Sigmoid colon (tissue), 4 donors: ENCODE results near the gene ARL4C.

Experiments used
- POLR2A ChIP-seq, 2 donors: fragments of 450-650 bp; IDR thresholded peaks; one replicate each; pipeline ENCODE4 v1.6.1; 2016; ENCODE audit warnings: antibody characterized with exemption in 2 of 2, mild to moderate bottlenecking in 2 of 2, moderate library complexity in 2 of 2
- POLR2AphosphoS5 ChIP-seq, 4 donors: sonication (generic); formaldehyde crosslinking; IDR thresholded peaks; one replicate each; pipeline ENCODE4 v1.6.1; 2017; ENCODE audit warnings: antibody characterized with exemption in 4 of 4
- TF ChIP-seq, protein P1 (sequence below), 4 experiments: fragments of 450-650 bp in 3 of 4; fragments of 200-600 bp in 1 of 4; IDR thresholded peaks; one replicate each; pipeline ENCODE4 v1.5.1; 2016 to 2019; ENCODE audit warnings: antibody characterized with exemption in 4 of 4, mild to moderate bottlenecking in 3 of 4, moderate library complexity in 2 of 4

- TF ChIP-seq, protein P1, sequence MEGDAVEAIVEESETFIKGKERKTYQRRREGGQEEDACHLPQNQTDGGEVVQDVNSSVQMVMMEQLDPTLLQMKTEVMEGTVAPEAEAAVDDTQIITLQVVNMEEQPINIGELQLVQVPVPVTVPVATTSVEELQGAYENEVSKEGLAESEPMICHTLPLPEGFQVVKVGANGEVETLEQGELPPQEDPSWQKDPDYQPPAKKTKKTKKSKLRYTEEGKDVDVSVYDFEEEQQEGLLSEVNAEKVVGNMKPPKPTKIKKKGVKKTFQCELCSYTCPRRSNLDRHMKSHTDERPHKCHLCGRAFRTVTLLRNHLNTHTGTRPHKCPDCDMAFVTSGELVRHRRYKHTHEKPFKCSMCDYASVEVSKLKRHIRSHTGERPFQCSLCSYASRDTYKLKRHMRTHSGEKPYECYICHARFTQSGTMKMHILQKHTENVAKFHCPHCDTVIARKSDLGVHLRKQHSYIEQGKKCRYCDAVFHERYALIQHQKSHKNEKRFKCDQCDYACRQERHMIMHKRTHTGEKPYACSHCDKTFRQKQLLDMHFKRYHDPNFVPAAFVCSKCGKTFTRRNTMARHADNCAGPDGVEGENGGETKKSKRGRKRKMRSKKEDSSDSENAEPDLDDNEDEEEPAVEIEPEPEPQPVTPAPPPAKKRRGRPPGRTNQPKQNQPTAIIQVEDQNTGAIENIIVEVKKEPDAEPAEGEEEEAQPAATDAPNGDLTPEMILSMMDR (IDR thresholded peaks at IDR 0.05), result no peak
- TF ChIP-seq POLR2A (IDR thresholded peaks at IDR 0.05) (no peak), POLR2AphosphoS5 (IDR thresholded peaks at IDR 0.05) (no peak)
Measured at GRCh38 chr2:234491281-234491680, 5.6 kb downstream of the ARL4C start.
